Subcutaneous abdominal adipose tissue (tissue), 5 donors: Measurements from ENCODE around the gene SDCBP2.

Experiments
- H3K27ac ChIP-seq: one replicate; pipeline ENCODE4 v1.7.0; 2013; ENCODE audit warnings: low read depth, mild to moderate bottlenecking, inconsistent platforms, low read length, moderate library complexity
- H3K27me3 ChIP-seq, 5 donors: one replicate each; pipeline ENCODE4 v1.7.0; 2013; ENCODE audit warnings: low read length in 5 of 5, inconsistent platforms in 1 of 5; ENCODE audit not compliant: control insufficient read depth in 5 of 5, insufficient read depth in 4 of 5
- H3K36me3 ChIP-seq, 5 donors: one replicate each; pipeline ENCODE4 v1.7.0; 2013; ENCODE audit warnings: low read length in 5 of 5; ENCODE audit not compliant: control insufficient read depth in 5 of 5, insufficient read depth in 5 of 5
- H3K4me1 ChIP-seq, 5 donors: one replicate each; pipeline ENCODE4 v1.7.0; 2013; ENCODE audit warnings: low read length in 5 of 5, mild to moderate bottlenecking in 3 of 5, moderate library complexity in 1 of 5; ENCODE audit not compliant: control insufficient read depth in 5 of 5, insufficient read depth in 5 of 5
- H3K4me3 ChIP-seq, 5 donors: one replicate each; pipeline ENCODE4 v1.7.0; 2013; ENCODE audit warnings: low read length in 5 of 5, low read depth in 1 of 5
- H3K9ac ChIP-seq, 5 donors: one replicate each; pipeline ENCODE4 v1.7.0; 2013; ENCODE audit warnings: low read length in 5 of 5, mild to moderate bottlenecking in 4 of 5, moderate library complexity in 3 of 5
- H3K9me3 ChIP-seq, 5 donors: one replicate each; pipeline ENCODE4 v1.7.0; 2013; ENCODE audit warnings: low read length in 5 of 5; ENCODE audit not compliant: control insufficient read depth in 5 of 5
- donor health status: healthy.
- donor health status: healthy.
- donor health status: healthy.
- donor health status: healthy.
- donor health status: healthy.

The SDCBP2 gene

GRCh38 chr20:1287787-1288569 lies 41.0 kb downstream of the SDCBP2 start:
- Histone ChIP-seq H3K4me3 (no peak overlapping the region), H3K27ac (no peak overlapping the region), H3K36me3 (no peaks in the 10 kb centered on the region), H3K27me3 (no peaks in the 10 kb centered on the region), H3K9ac (no peak overlapping the region), H3K9me3 (no peaks in the 10 kb centered on the region), H3K4me1 (peaks cover 0 to 5% (median 0%) of the 10 kb centered on the region in 5 donors)

- Histone ChIP-seq H3K9me3 (no peaks in the 10 kb centered on the region), H3K9ac (no peak overlapping the region), H3K27me3 (no peaks in the 10 kb centered on the region), H3K27ac (no peak overlapping the region), H3K4me3 (no peak overlapping the region), H3K4me1 (peaks cover 0 to 5% (median 0%) of the 10 kb centered on the region in 5 donors), H3K36me3 (no peaks in the 10 kb centered on the region)
Observed at GRCh38 chr20:1287306-1287705, 41.6 kb downstream of the SDCBP2 start.

GRCh38 chr20:1286267-1287024 lies 42.5 kb downstream of the SDCBP2 start:
- Histone ChIP-seq H3K4me3 (no peak overlapping the region), H3K27me3 (no peaks in the 10 kb centered on the region), H3K36me3 (no peaks in the 10 kb centered on the region), H3K9me3 (no peaks in the 10 kb centered on the region), H3K9ac (no peak overlapping the region), H3K4me1 (peaks cover 0 to 5% (median 0%) of the 10 kb centered on the region in 5 donors), H3K27ac (no peak overlapping the region)

- Histone ChIP-seq H3K9me3 (no peaks in the 10 kb centered on the region), H3K4me1 (no peaks in the 10 kb centered on the region), H3K27ac (no peak overlapping the region), H3K36me3 (peaks cover 0 to 3% (median 0%) of the 10 kb centered on the region in 5 donors), H3K4me3 (no peak overlapping the region), H3K27me3 (no peaks in the 10 kb centered on the region), H3K9ac (no peak overlapping the region)
Observed at GRCh38 chr20:1283522-1284510, 45.1 kb downstream of the SDCBP2 start.

- peaks cover 0 to 3% (median 0%) of the 10 kb centered on the region in 5 donors for H3K36me3 ChIP-seq
- H3K9ac ChIP-seq: no peak overlapping the region
- no peaks in the 10 kb centered on the region for H3K4me1 ChIP-seq
- H3K27ac ChIP-seq: no peak overlapping the region
- no peaks in the 10 kb centered on the region for H3K27me3 ChIP-seq
- no peak overlapping the region for H3K4me3 ChIP-seq
- H3K9me3 ChIP-seq: no peaks in the 10 kb centered on the region
Observed at GRCh38 chr20:1282966-1283365, 46.0 kb downstream of the SDCBP2 start.

GRCh38 chr20:1281279-1282057 lies 47.5 kb downstream of the SDCBP2 start:
- Histone ChIP-seq H3K27me3 (no peaks in the 10 kb centered on the region), H3K4me3 (no peak overlapping the region), H3K9me3 (no peaks in the 10 kb centered on the region), H3K9ac (no peak overlapping the region), H3K4me1 (no peaks in the 10 kb centered on the region), H3K36me3 (peaks cover 0 to 3% (median 0%) of the 10 kb centered on the region in 5 donors), H3K27ac (no peak overlapping the region)

- Histone ChIP-seq H3K9ac (no peak overlapping the region), H3K36me3 (peaks cover 0 to 3% (median 0%) of the 10 kb centered on the region in 5 donors), H3K27me3 (no peaks in the 10 kb centered on the region), H3K4me3 (no peak overlapping the region), H3K9me3 (no peaks in the 10 kb centered on the region), H3K4me1 (no peaks in the 10 kb centered on the region), H3K27ac (no peak overlapping the region)
Observed at GRCh38 chr20:1280195-1281102, 48.5 kb downstream of the SDCBP2 start.

GRCh38 chr20:1278993-1279392 lies 49.9 kb downstream of the SDCBP2 start:
- Histone ChIP-seq H3K9ac (no peak overlapping the region), H3K4me1 (no peaks in the 10 kb centered on the region), H3K27ac (no peak overlapping the region), H3K4me3 (no peak overlapping the region), H3K36me3 (peaks cover 0 to 3% (median 0%) of the 10 kb centered on the region in 5 donors), H3K27me3 (no peaks in the 10 kb centered on the region), H3K9me3 (no peaks in the 10 kb centered on the region)
